ENCODE results near the gene ATG101. TPM values are rescaled to one million over a fixed set of nuclear protein-coding genes. Genes with fewer than 3 reads are reported as not detected.

The ATG101 gene
- total and polyA plus RNA-seq, 11 donors, result 18.9 to 108 (median 24.1) TPM

- H3K4me3 ChIP-seq, result no peak overlapping the region
- ATAC-seq, result peak in 3 of 4 donors; percentile 27 to 53 (median 29)
- 14 to 22% (median 15%) methylated on average over 13 to 18 of the region's 18 CpGs for WGBS, 4 donors
- peaks cover 0 to 41% (median 21%) of the 10 kb centered on the region in 12 donors for H3K4me1 ChIP-seq
- no peaks in the 10 kb centered on the region for H3K36me3 ChIP-seq
- intact Hi-C loops (cut with DNase I), result loop anchor here in 5 of 10 donors (1.0 to 10.0 kb wide), 6 partner anchors 40 to 227 kb away; no protein-coding TSS in a partner anchor
- H3K9me3 ChIP-seq, result no peaks in the 10 kb centered on the region
- H3K27me3 ChIP-seq, result peaks cover 0 to 17% (median 3%) of the 10 kb centered on the region in 9 donors
- peak overlapping the region in 1 of 12 donors; percentile 23 for H3K27ac ChIP-seq
- TF ChIP-seq CTCF (IDR thresholded peaks at IDR 0.05), result peak; percentile 69 to 88 (median 78)
- TF ChIP-seq POLR2A (IDR thresholded peaks at IDR 0.05), result no peak
- DNase-seq, result peak; percentile 62 to 83 (median 75)
These were observed 52.2 kb downstream of the ATG101 start for GRCh38 chr12:52121824-52122539.

GRCh38 chr12:52122540-52122871, 52.7 kb downstream of the ATG101 start:
- intact Hi-C loops (cut with DNase I), result loop anchor here in 5 of 10 donors (2.0 to 10.0 kb wide), 5 partner anchors 40 to 228 kb away; no protein-coding TSS in a partner anchor
- ATAC-seq, result no peak
- H3K4me1 ChIP-seq, result peaks cover 4 to 46% (median 26%) of the 10 kb centered on the region in 12 donors
- H3K36me3 ChIP-seq, result no peaks in the 10 kb centered on the region
- H3K27ac ChIP-seq, result no peak overlapping the region
- no peaks in the 10 kb centered on the region for H3K9me3 ChIP-seq
- peaks cover 0 to 17% (median 3%) of the 10 kb centered on the region in 9 donors for H3K27me3 ChIP-seq
- no peak overlapping the region for H3K4me3 ChIP-seq
- TF ChIP-seq CTCF (IDR thresholded peaks at IDR 0.05), result no peak
- TF ChIP-seq POLR2A (IDR thresholded peaks at IDR 0.05), result no peak
- DNase-seq, result no peak
- WGBS, 4 donors, result 75 to 85% (median 80%) methylated on average over 4 of the region's 4 CpGs

GRCh38 chr12:52122904-52123303, 53.1 kb downstream of the ATG101 start:
- WGBS, 4 donors, result 90 to 94% (median 92%) methylated on average over 7 of the region's 7 CpGs
- peaks cover 5 to 50% (median 30%) of the 10 kb centered on the region in 12 donors for H3K4me1 ChIP-seq
- intact Hi-C loops (cut with DNase I), result loop anchor here in 5 of 10 donors (2.0 to 10.0 kb wide), 5 partner anchors 41 to 228 kb away; no protein-coding TSS in a partner anchor
- no peaks in the 10 kb centered on the region for H3K9me3 ChIP-seq
- no peak for ATAC-seq
- TF ChIP-seq POLR2A (IDR thresholded peaks at IDR 0.05), result no peak
- no peak for TF ChIP-seq CTCF (IDR thresholded peaks at IDR 0.05)
- no peaks in the 10 kb centered on the region for H3K36me3 ChIP-seq
- H3K27ac ChIP-seq, result no peak overlapping the region
- no peak overlapping the region for H3K4me3 ChIP-seq
- DNase-seq, result no peak
- peaks cover 0 to 17% (median 3%) of the 10 kb centered on the region in 9 donors for H3K27me3 ChIP-seq

- Histone ChIP-seq H3K9me3 (no peaks in the 10 kb centered on the region), H3K4me3 (no peak overlapping the region), H3K4me1 (peaks cover 5 to 51% (median 30%) of the 10 kb centered on the region in 12 donors), H3K27ac (no peak overlapping the region), H3K36me3 (no peaks in the 10 kb centered on the region), H3K27me3 (peaks cover 0 to 17% (median 3%) of the 10 kb centered on the region in 9 donors)
- TF ChIP-seq CTCF (IDR thresholded peaks at IDR 0.05), result no peak
- no peak for TF ChIP-seq POLR2A (IDR thresholded peaks at IDR 0.05)
- intact Hi-C loops (cut with DNase I), result loop anchor here in 5 of 10 donors (2.0 to 10.0 kb wide), 5 partner anchors 41 to 229 kb away; no protein-coding TSS in a partner anchor
- WGBS, 4 donors, result 77 to 84% (median 79%) methylated on average over 8 of the region's 8 CpGs
- no peak for ATAC-seq
- DNase-seq, result no peak
These were observed 53.9 kb downstream of the ATG101 start for GRCh38 chr12:52123487-52124186.
